Smooth muscle cell (in vitro differentiated cells): ENCODE results near the gene L2HGDH. TPM values are rescaled to one million over a fixed set of nuclear protein-coding genes. Genes with fewer than 3 reads are reported as not detected.

Source experiments
- DNase-seq: peaks from one replicate; lab custom pipeline; 2025; ENCODE audit not compliant: unreplicated experiment; lab: John Stamatoyannopoulos, UW
- H2AFZ ChIP-seq: fragments of 200-600 bp; sonication (generic); 2 replicates; pipeline ENCODE4 v1.6.0; 2016; ENCODE audit warnings: antibody characterized with exemption, low read depth, mild to moderate bottlenecking
- H3F3A ChIP-seq: fragments of 200-600 bp; sonication (generic); 2 replicates; pipeline ENCODE4 v1.6.0; 2017; ENCODE audit warnings: antibody characterized with exemption, low read depth
- H3K27ac ChIP-seq: fragments of 200-600 bp; sonication (generic); 2 replicates; pipeline ENCODE4 v1.5.1; 2016; ENCODE audit warnings: low read depth, mild to moderate bottlenecking
- H3K27me3 ChIP-seq: fragments of 200-600 bp; sonication (generic); 2 replicates; pipeline ENCODE4 v1.6.1; 2016; ENCODE audit warnings: low read depth, mild to moderate bottlenecking
- H3K36me3 ChIP-seq: fragments of 200-600 bp; sonication (generic); 2 replicates; pipeline ENCODE4 v1.5.1; 2016; ENCODE audit warnings: low read depth
- H3K4me1 ChIP-seq: fragments of 200-600 bp; sonication (generic); 2 replicates; pipeline ENCODE4 v1.5.1; 2016; ENCODE audit warnings: low read depth
- H3K4me2 ChIP-seq: fragments of 200-600 bp; sonication (generic); 2 replicates; pipeline ENCODE4 v1.6.0; 2016; ENCODE audit warnings: mild to moderate bottlenecking
- H3K4me3 ChIP-seq: fragments of 200-600 bp; sonication (generic); 2 replicates; pipeline ENCODE4 v1.5.1; 2016; ENCODE audit warnings: mild to moderate bottlenecking
- H3K79me2 ChIP-seq: fragments of 200-600 bp; sonication (generic); 2 replicates; pipeline ENCODE4 v1.6.0; 2016; ENCODE audit warnings: low read depth, mild to moderate bottlenecking
- H3K9ac ChIP-seq: fragments of 200-600 bp; sonication (generic); 2 replicates; pipeline ENCODE4 v1.6.0; 2016; ENCODE audit warnings: low read depth
- H3K9me3 ChIP-seq: fragments of 200-600 bp; sonication (generic); replicated peaks from 2 replicates; pipeline ENCODE4 v1.5.1; 2016; ENCODE audit warnings: low read depth
- H4K20me1 ChIP-seq: fragments of 200-600 bp; sonication (generic); 2 replicates; pipeline ENCODE4 v1.6.0; 2016; ENCODE audit warnings: low read depth
- CTCF ChIP-seq: fragments of 200-600 bp; sonication (generic); IDR thresholded peaks from 2 replicates; pipeline ENCODE4 v1.5.1; 2017; ENCODE audit warnings: borderline replicate concordance, mild to moderate bottlenecking, antibody characterized with exemption; ENCODE audit not compliant: insufficient read depth, poor library complexity, severe bottlenecking
- WGBS: methylation state at CpG from one replicate; pipeline ENCODE4 v1.1.7; 2016; ENCODE audit warnings: low lambda C conversion rate; 5-methylcytosine and 5-hydroxymethylcytosine counted together
- polyA plus RNA-seq: library from polyadenylated mRNA; unstranded; fragments of >200 nt; fragmentation: Nextera tagmentation; extraction: Ambion mirVana; gene quantifications from 2 replicates; pipeline ENCODE4 v1.2.1, GENCODE V29; 2016
- total RNA-seq: library from RNA; depleted of rRNA; stranded (reverse); fragments of >200 nt; gene quantifications from 2 replicates; pipeline ENCODE4 v1.2.3, GENCODE V29; 2014

The L2HGDH gene
- total and polyA plus RNA-seq, 2 experiments from 2014 or later = 3.0 to 3.5 TPM

GRCh38 chr14:50285861-50286260, 26.2 kb downstream of the L2HGDH start:
- no peak overlapping the region for H2AFZ ChIP-seq
- no peaks in the 10 kb centered on the region for H4K20me1 ChIP-seq
- H3K27me3 ChIP-seq = no peaks in the 10 kb centered on the region
- no peak overlapping the region for H3K27ac ChIP-seq
- no peak overlapping the region for H3K4me2 ChIP-seq
- H3K9me3 ChIP-seq = no peaks in the 10 kb centered on the region
- no peak for TF ChIP-seq CTCF
- H3K9ac ChIP-seq = no peak overlapping the region
- H3K79me2 ChIP-seq = no peaks in the 10 kb centered on the region
- no peak overlapping the region for H3K4me3 ChIP-seq
- H3K36me3 ChIP-seq = no peaks in the 10 kb centered on the region
- H3F3A ChIP-seq = no peaks in the 10 kb centered on the region
- DNase-seq = no peak
- no peaks in the 10 kb centered on the region for H3K4me1 ChIP-seq

- no peaks in the 10 kb centered on the region for H3K27me3 ChIP-seq
- H3K27ac ChIP-seq = no peak overlapping the region
- no peak overlapping the region for H3K4me3 ChIP-seq
- H3K36me3 ChIP-seq = no peaks in the 10 kb centered on the region
- no peaks in the 10 kb centered on the region for H4K20me1 ChIP-seq
- DNase-seq = no peak
- no peaks in the 10 kb centered on the region for H3F3A ChIP-seq
- H3K79me2 ChIP-seq = no peaks in the 10 kb centered on the region
- no peaks in the 10 kb centered on the region for H3K4me1 ChIP-seq
- no peak overlapping the region for H3K9ac ChIP-seq
- no peak for TF ChIP-seq CTCF
- H2AFZ ChIP-seq = no peak overlapping the region
- no peak overlapping the region for H3K4me2 ChIP-seq
- WGBS = 73% methylated on average over 1 of the region's 1 CpG
- no peaks in the 10 kb centered on the region for H3K9me3 ChIP-seq
These were observed 39.5 kb downstream of the L2HGDH start for GRCh38 chr14:50272498-50272897.

GRCh38 chr14:50270932-50271331, 41.1 kb downstream of the L2HGDH start:
- Histone ChIP-seq H3K27me3 (no peaks in the 10 kb centered on the region), H3K9ac (no peak overlapping the region), H3K4me3 (no peak overlapping the region), H3K4me1 (no peaks in the 10 kb centered on the region), H3K4me2 (no peak overlapping the region), H3K79me2 (no peaks in the 10 kb centered on the region), H3K36me3 (no peaks in the 10 kb centered on the region), H4K20me1 (no peaks in the 10 kb centered on the region), H3K9me3 (no peaks in the 10 kb centered on the region), H3F3A (no peaks in the 10 kb centered on the region), H3K27ac (no peak overlapping the region), H2AFZ (no peak overlapping the region)
- no peak for DNase-seq
- no peak for TF ChIP-seq CTCF
- 99% methylated on average over 6 of the region's 6 CpGs for WGBS

GRCh38 chr14:50265029-50265428, 47.0 kb downstream of the L2HGDH start:
- H3K9me3 ChIP-seq = no peaks in the 10 kb centered on the region
- H3K4me1 ChIP-seq = no peaks in the 10 kb centered on the region
- H4K20me1 ChIP-seq = no peaks in the 10 kb centered on the region
- H2AFZ ChIP-seq = no peak overlapping the region
- H3K4me3 ChIP-seq = no peak overlapping the region
- no peak for TF ChIP-seq CTCF
- no peak overlapping the region for H3K4me2 ChIP-seq
- H3K27me3 ChIP-seq = no peaks in the 10 kb centered on the region
- H3K9ac ChIP-seq = no peak overlapping the region
- H3K79me2 ChIP-seq = no peaks in the 10 kb centered on the region
- DNase-seq = no peak
- no peak overlapping the region for H3K27ac ChIP-seq
- no peaks in the 10 kb centered on the region for H3F3A ChIP-seq
- H3K36me3 ChIP-seq = no peaks in the 10 kb centered on the region
